ENCODE data around the gene SVIL. TPM values are rescaled to one million over a fixed set of nuclear protein-coding genes. Genes with fewer than 3 reads are reported as not detected.
"Not testable (repeated sequence)": the region's sequence is repeated elsewhere in the genome, so short reads cannot be mapped to it uniquely, and the experiment has no call there.

Gene SVIL
- total and polyA plus RNA-seq, 2 experiments from 2014 or later, result 5.9 to 7.3 TPM

DNA sequence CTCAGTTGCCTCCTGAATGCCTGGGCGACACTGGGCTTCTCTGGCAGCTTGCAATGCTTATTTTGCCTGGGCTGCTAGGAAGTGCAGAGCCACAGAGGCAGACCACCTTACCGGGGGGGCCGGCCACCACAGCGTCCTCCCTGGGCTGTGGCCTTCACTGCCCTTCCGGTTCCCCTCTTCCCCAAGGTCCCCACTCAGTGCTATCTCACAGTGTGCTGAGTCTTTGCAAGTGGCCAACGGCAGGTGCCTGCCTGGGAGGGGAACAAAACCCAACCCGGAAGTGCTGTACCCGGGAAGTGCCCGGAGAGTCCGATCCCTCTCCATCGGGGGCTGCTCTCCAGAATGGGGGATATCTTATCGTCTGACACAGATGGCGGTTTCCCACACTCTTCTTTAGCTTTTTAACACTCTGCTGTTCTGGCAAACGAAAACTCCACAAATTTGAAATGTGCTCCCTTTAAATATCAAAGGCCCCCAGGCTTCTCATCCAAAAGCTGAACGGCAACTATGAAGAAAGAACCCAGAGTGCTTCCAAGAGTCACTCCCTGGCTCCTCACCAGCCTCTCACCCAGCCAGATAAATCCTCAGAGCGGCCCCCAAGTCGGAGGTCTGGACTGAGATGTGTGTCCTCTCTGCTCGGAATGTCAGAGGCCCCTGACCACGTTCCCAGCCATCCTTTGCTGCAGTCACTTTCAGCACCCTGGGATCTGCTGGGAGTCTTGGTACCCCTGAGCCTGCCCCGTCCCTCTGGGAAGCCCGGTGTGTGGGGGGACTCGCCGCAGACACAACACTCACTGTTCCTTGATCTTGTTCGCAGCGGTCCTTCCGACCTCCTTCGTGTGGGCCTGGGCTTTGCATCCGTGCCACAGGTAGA, 165.1 kb downstream of the SVIL start:
- Histone ChIP-seq H3K79me2 (ENCODE audit: insufficient read depth) (no peaks in the 10 kb centered on the region), H3K4me2 (ENCODE audit: unreplicated experiment) (no peak overlapping the region), H3K27ac (no peak overlapping the region), H3K4me3 (no peak overlapping the region), H2AFZ (no peak overlapping the region), H3K9me3 (ENCODE audit: low read depth) (no peaks in the 10 kb centered on the region), H3F3A (ENCODE audit: insufficient read depth) (peaks cover 21% of the 10 kb centered on the region), H3K4me1 (ENCODE audit: insufficient read depth) (peaks cover 16% of the 10 kb centered on the region), H3K36me3 (ENCODE audit: low read depth) (0 out of 2 replicates have a peak, but pooled peaks cover 8% of the 10 kb centered on the region), H3K27me3 (replicated peaks; ENCODE audit: insufficient read depth) (no peaks in the 10 kb centered on the region), H3K9ac (no peak overlapping the region), H3K9me2 (ENCODE audit: insufficient read depth) (no peaks in the 10 kb centered on the region), H4K20me1 (ENCODE audit: insufficient read depth) (no peaks in the 10 kb centered on the region; the same call in 1 of the 2 replicates)
- TF ChIP-seq EZH2 (IDR thresholded peaks at IDR 0.05; ENCODE audit: insufficient read depth, poor library complexity, severe bottlenecking) (no peak), EZH2phosphoT487 (IDR thresholded peaks at IDR 0.05; ENCODE audit: insufficient read depth, low read depth) (no peak)
- WGBS, 2 experiments (ENCODE audit: low coverage in 1 of 2, low lambda C conversion rate in 2 of 2, missing lambda C conversion rate in 2 of 2), result 81 to 83% methylated on average over 22 to 28 of the region's 28 CpGs
- in situ Hi-C loops (cut with MboI), result no loop called here
- no peak for DNase-seq

DNA sequence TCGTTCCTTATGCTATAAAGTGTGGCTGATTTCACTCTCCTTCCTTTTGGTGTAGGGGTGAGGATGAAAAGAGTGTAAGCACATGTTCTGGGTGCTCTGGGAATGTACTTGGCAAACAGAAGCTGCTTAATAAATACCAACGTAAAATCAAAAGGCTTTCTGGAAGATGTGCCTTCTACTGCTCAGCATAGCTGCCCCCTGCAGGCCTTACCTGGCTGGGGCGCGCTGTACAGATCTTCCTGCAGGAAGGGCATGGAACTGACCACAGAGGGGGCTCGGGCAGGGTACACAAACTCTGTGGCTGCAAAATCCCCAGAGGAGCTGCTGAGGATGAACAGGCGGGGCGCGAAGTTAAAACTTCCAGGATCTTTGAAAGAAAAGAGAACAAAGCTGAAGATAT, 169.4 kb downstream of the SVIL start:
- 77 to 81% methylated on average over 8 of the region's 8 CpGs for WGBS, 2 experiments (ENCODE audit: low coverage in 1 of 2, low lambda C conversion rate in 2 of 2, missing lambda C conversion rate in 2 of 2)
- in situ Hi-C loops (cut with MboI), result no loop called here
- Histone ChIP-seq H3K9ac (no peak overlapping the region), H3K79me2 (ENCODE audit: insufficient read depth) (peaks cover 8% of the 10 kb centered on the region; the same call in 1 of the 2 replicates), H3K4me1 (ENCODE audit: insufficient read depth) (no peaks in the 10 kb centered on the region), H2AFZ (no peak overlapping the region), H3K9me3 (ENCODE audit: low read depth) (no peaks in the 10 kb centered on the region), H3K27ac (no peak overlapping the region), H3K4me3 (no peak overlapping the region), H3F3A (ENCODE audit: insufficient read depth) (0 out of 2 replicates have a peak, but pooled peaks cover under 1% of the 10 kb centered on the region), H3K4me2 (ENCODE audit: unreplicated experiment) (no peak overlapping the region), H3K27me3 (replicated peaks; ENCODE audit: insufficient read depth) (no peaks in the 10 kb centered on the region), H3K9me2 (ENCODE audit: insufficient read depth) (no peaks in the 10 kb centered on the region), H4K20me1 (ENCODE audit: insufficient read depth) (no peaks in the 10 kb centered on the region), H3K36me3 (ENCODE audit: low read depth) (0 out of 2 replicates have a peak, but pooled peaks cover 8% of the 10 kb centered on the region)
- DNase-seq, result no peak
- TF ChIP-seq EZH2 (IDR thresholded peaks at IDR 0.05; ENCODE audit: insufficient read depth, poor library complexity, severe bottlenecking), result no peak
- no peak for TF ChIP-seq EZH2phosphoT487 (IDR thresholded peaks at IDR 0.05; ENCODE audit: insufficient read depth, low read depth)

DNA sequence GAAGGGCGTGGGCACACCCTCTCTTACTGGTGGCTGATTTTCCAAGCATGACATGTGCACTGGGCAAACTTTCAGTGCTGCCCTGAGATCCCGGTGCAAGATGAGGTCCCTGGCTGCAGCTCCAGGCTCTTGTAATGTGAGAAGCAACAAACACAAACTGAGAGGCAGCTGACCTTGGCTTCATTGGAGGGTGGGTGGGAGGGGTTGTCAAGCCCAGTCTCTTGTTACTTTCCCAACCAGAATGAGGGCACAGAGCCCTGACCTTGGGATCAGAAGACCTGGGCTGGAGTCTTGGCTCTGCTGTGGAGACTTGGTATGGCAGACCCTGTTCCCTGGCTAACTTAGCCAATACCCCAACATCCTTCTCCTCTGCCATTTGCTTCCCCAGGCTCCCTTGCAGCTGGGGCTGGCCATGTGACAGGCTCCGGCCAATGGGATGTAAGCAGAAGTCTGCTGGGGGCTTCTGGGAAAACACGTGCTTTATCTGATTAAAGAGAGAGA, 170.1 kb downstream of the SVIL start:
- H3K27ac ChIP-seq; H3K4me3 ChIP-seq; H3K9ac ChIP-seq; H3K9me2 ChIP-seq (ENCODE audit: insufficient read depth); H3K4me1 ChIP-seq (ENCODE audit: insufficient read depth); H3K9me3 ChIP-seq (ENCODE audit: low read depth); H4K20me1 ChIP-seq (ENCODE audit: insufficient read depth); H3F3A ChIP-seq (ENCODE audit: insufficient read depth); H3K27me3 ChIP-seq (replicated peaks; ENCODE audit: insufficient read depth); H3K36me3 ChIP-seq (ENCODE audit: low read depth); H3K4me2 ChIP-seq (ENCODE audit: unreplicated experiment); in situ Hi-C loops (cut with MboI); H2AFZ ChIP-seq: not testable (repeated sequence)
- DNase-seq, result peak; percentile 32
- H3K79me2 ChIP-seq (ENCODE audit: insufficient read depth), result peaks cover 15% of the 10 kb centered on the region; the same call in 1 of the 2 replicates
- WGBS, 2 experiments (ENCODE audit: low coverage in 1 of 2, low lambda C conversion rate in 2 of 2, missing lambda C conversion rate in 2 of 2), result 58 to 59% methylated on average over 4 of the region's 4 CpGs

DNA sequence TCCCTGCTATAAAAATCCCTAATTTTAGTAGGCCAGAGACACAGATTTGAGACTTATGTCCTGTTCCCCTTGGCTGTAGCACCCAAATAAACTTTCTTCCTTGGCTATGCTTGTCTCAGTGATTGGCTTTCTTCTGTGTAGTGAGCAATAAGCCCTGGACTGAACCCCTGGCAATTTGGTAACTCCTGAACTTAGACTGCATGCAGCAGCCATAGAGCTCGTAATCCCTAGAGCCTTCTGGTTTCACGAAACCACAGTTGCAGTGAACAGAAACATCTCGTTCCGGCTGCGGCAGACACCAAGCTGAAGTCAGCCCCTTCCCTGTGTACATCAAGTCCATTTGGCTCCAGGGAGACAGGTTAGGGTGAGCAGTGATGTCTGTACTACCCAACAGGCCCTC, 173.7 kb downstream of the SVIL start:
- no peaks in the 10 kb centered on the region for H3K9me3 ChIP-seq (ENCODE audit: low read depth)
- no peak overlapping the region for H3K4me2 ChIP-seq (ENCODE audit: unreplicated experiment)
- H3K4me3 ChIP-seq, result no peak overlapping the region
- TF ChIP-seq EZH2 (IDR thresholded peaks at IDR 0.05; ENCODE audit: insufficient read depth, poor library complexity, severe bottlenecking) (no peak), EZH2phosphoT487 (IDR thresholded peaks at IDR 0.05; ENCODE audit: insufficient read depth, low read depth) (no peak)
- H3K27ac ChIP-seq, result no peak overlapping the region
- DNase-seq, result no peak
- H3F3A ChIP-seq (ENCODE audit: insufficient read depth), result 0 out of 2 replicates have a peak, but pooled peaks cover 4% of the 10 kb centered on the region
- H3K4me1 ChIP-seq (ENCODE audit: insufficient read depth), result no peaks in the 10 kb centered on the region
- no peaks in the 10 kb centered on the region for H3K9me2 ChIP-seq (ENCODE audit: insufficient read depth)
- H3K27me3 ChIP-seq (replicated peaks; ENCODE audit: insufficient read depth), result no peaks in the 10 kb centered on the region
- in situ Hi-C loops (cut with MboI), result no loop called here
- WGBS, 2 experiments (ENCODE audit: low coverage in 1 of 2, low lambda C conversion rate in 2 of 2, missing lambda C conversion rate in 2 of 2), result 89 to 94% methylated on average over 5 of the region's 5 CpGs
- H4K20me1 ChIP-seq (ENCODE audit: insufficient read depth), result no peaks in the 10 kb centered on the region
- H3K9ac ChIP-seq, result no peak overlapping the region
- no peaks in the 10 kb centered on the region for H3K36me3 ChIP-seq (ENCODE audit: low read depth)
- H2AFZ ChIP-seq, result no peak overlapping the region
- H3K79me2 ChIP-seq (ENCODE audit: insufficient read depth), result peaks cover 31% of the 10 kb centered on the region

DNA sequence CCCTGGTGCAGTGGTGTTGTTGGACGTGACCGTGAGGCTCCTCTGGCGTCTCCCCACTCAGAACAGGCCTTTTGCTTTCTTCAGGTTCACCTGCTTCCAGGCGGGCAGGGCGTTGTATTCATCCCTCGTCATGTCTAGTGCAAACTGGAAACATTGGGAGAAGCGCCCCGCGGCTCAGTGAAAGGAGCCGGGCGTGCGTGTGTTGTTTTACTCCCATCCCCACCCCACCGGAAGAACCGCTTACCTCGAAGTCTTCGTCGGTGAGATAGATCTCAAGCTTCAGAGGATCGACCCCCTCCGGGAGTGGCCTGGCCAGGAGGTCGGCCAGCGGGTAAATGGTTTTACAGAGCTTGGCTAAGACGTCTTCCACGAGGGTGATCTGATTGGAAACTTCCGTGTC, 176.6 kb downstream of the SVIL start:
- H4K20me1 ChIP-seq (ENCODE audit: insufficient read depth); DNase-seq; H3K36me3 ChIP-seq (ENCODE audit: low read depth); H3K9me3 ChIP-seq (ENCODE audit: low read depth); H3K4me3 ChIP-seq; H3K4me1 ChIP-seq (ENCODE audit: insufficient read depth); H3K9me2 ChIP-seq (ENCODE audit: insufficient read depth); in situ Hi-C loops (cut with MboI); H3K27ac ChIP-seq; H3K27me3 ChIP-seq (replicated peaks; ENCODE audit: insufficient read depth); H3F3A ChIP-seq (ENCODE audit: insufficient read depth); H2AFZ ChIP-seq; H3K9ac ChIP-seq; H3K4me2 ChIP-seq (ENCODE audit: unreplicated experiment): not testable (repeated sequence)
- 77 to 80% methylated on average over 24 of the region's 24 CpGs for WGBS, 2 experiments (ENCODE audit: low coverage in 1 of 2, low lambda C conversion rate in 2 of 2, missing lambda C conversion rate in 2 of 2)
- H3K79me2 ChIP-seq (ENCODE audit: insufficient read depth), result peaks cover 33% of the 10 kb centered on the region

All from GM23248 (cell line).